Measurements from ENCODE around the gene NEK11.

The NEK11 gene

GRCh38 chr3:131143802-131144201 lies 117.1 kb downstream of the NEK11 start:
- no peak for TF ChIP-seq CTCF (conservative IDR thresholded peaks at IDR 0.05; ENCODE audit: control insufficient read depth, insufficient read depth, low read depth, low read length)
- no peak overlapping the region for H3K4me3 ChIP-seq (ENCODE audit: control insufficient read depth, low read depth, low read length)
- DNase-seq (ENCODE audit: low read depth), result no peak

DNA sequence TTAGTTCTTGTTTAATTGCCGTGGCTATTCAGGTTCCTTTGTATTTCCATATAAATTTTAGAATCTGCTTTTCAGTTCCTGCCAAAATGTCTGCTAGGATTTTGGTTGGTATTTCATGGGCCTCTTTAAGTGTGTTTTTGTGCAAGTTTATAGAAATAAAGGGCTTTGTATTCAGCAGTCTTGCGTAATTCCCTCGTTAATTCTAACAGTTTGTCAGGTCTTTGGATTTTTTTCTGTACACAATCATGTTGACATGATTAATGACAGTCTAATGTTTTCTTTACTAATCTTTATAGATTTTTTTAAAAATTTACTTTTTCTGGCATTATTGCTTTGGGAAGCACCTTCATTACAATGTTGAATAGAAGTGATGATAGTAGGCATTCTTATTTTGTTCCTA lies 120.9 kb downstream of the NEK11 start:
- TF ChIP-seq CTCF (conservative IDR thresholded peaks at IDR 0.05; ENCODE audit: control insufficient read depth, insufficient read depth, low read depth, low read length), result no peak
- H3K4me3 ChIP-seq (ENCODE audit: control insufficient read depth, low read depth, low read length), result no peak overlapping the region
- DNase-seq (ENCODE audit: low read depth), result peak; percentile 26

DNA sequence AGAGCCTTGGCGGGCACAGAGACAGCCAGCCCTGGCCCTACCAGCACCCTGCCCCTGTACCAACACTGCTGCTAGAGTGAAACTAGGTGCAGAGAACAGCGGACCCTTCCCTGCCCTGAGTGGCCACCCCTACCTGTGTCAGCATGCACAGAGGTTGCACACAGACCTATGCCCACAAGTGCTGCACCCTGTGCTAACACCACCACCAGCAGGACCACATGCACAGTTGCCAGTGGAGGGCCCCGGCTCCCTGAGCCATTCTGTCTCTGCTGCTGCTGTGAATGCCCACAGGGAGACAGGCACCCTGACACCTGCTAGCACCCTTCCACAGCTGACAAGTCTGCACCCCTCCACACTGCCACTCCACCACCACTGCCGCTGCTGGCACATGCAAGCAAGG lies 131.8 kb downstream of the NEK11 start:
- DNase-seq (ENCODE audit: low read depth), result no peak
- TF ChIP-seq CTCF (conservative IDR thresholded peaks at IDR 0.05; ENCODE audit: control insufficient read depth, insufficient read depth, low read depth, low read length), result no peak
- H3K4me3 ChIP-seq (ENCODE audit: control insufficient read depth, low read depth, low read length), result no peak overlapping the region

DNA sequence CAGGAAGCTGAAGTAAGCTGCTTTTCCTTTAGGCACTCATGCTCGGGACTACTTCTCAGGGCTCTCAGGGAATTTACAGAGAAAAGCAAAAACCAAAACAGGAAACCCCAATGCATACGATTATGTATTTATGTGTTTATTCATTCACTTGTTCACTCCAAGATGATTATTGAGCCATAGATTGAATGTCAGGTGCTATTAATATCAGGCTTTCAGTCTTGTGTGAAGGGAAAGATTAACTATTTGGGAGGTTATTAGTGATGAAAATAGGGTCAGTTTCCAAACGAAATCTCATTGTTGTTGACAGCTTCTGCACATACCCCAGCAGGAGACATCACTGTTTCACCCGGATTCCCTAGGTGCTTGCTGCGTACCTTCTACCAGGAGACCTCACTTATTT lies 135.8 kb downstream of the NEK11 start:
- no peak for TF ChIP-seq CTCF (conservative IDR thresholded peaks at IDR 0.05; ENCODE audit: control insufficient read depth, insufficient read depth, low read depth, low read length)
- no peak for DNase-seq (ENCODE audit: low read depth)
- H3K4me3 ChIP-seq (ENCODE audit: control insufficient read depth, low read depth, low read length), result no peak overlapping the region

DNA sequence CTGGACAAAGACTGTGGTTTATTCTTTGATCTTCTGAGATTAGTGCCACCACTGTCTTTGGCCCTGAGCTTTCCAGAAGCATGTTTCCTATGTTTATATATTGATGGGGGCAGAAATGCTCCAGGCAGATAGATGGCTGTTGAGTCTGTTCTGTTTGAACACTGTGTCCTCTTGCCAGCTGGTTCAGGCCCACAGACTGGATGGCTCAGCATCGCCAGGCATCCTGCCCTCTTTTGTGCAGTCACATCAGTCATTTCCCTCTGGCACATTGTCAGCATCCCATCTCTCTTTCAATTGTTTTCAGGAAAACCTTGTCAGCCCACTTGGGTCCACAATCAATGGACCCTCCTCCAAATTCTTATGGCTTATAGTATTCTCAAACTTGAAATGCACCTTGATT lies 141.2 kb downstream of the NEK11 start:
- H3K4me3 ChIP-seq (ENCODE audit: control insufficient read depth, low read depth, low read length), result no peak overlapping the region
- no peak for DNase-seq (ENCODE audit: low read depth)
- TF ChIP-seq CTCF (conservative IDR thresholded peaks at IDR 0.05; ENCODE audit: control insufficient read depth, insufficient read depth, low read depth, low read length), result no peak

GRCh38 chr3:131169331-131169730 lies 142.7 kb downstream of the NEK11 start:
- TF ChIP-seq CTCF (conservative IDR thresholded peaks at IDR 0.05; ENCODE audit: control insufficient read depth, insufficient read depth, low read depth, low read length), result no peak
- DNase-seq (ENCODE audit: low read depth), result no peak
- no peak overlapping the region for H3K4me3 ChIP-seq (ENCODE audit: control insufficient read depth, low read depth, low read length)

GRCh38 chr3:131172502-131173200 lies 146.0 kb downstream of the NEK11 start:
- no peak for DNase-seq (ENCODE audit: low read depth)
- no peak overlapping the region for H3K4me3 ChIP-seq (ENCODE audit: control insufficient read depth, low read depth, low read length)
- no peak for TF ChIP-seq CTCF (conservative IDR thresholded peaks at IDR 0.05; ENCODE audit: control insufficient read depth, insufficient read depth, low read depth, low read length)

Measured in fibroblast of mammary gland (primary cell).